Right atrium auricular region (tissue), 2 donors: ENCODE measurements around the gene ARL16. TPM values are rescaled to one million over a fixed set of nuclear protein-coding genes. Genes with fewer than 3 reads are reported as not detected.

ENCODE experiments used
- DNase-seq: peaks from one replicate; pipeline ENCODE4 v3.0.0-alpha.2; 2019; ENCODE audit warnings: low spot score
- H3K27ac ChIP-seq, 2 donors: fragments of 200-600 bp; sonication (generic); 1 replicate in 1 of 2; 2 replicates in 1 of 2; pipeline ENCODE4 v1.5.1; 2016 to 2019
- H3K27me3 ChIP-seq, 2 donors: fragments of 200-600 bp; sonication (generic); one replicate each; pipeline versions ENCODE4 v1.5.1 to v1.6.0; 2017 to 2019
- H3K36me3 ChIP-seq: fragments of 200-600 bp; sonication (generic); one replicate; pipeline ENCODE4 v1.5.1; 2016
- H3K4me1 ChIP-seq, 2 donors: fragments of 200-600 bp; sonication (generic); one replicate each; pipeline versions ENCODE4 v1.5.1 to v1.6.0; 2017 to 2019
- H3K4me3 ChIP-seq, 2 donors: fragments of 200-600 bp; sonication (generic); 1 replicate in 1 of 2; 2 replicates in 1 of 2; pipeline ENCODE4 v1.5.1; 2017 to 2019; ENCODE audit warnings: mild to moderate bottlenecking in 1 of 2, moderate library complexity in 1 of 2
- H3K9me3 ChIP-seq, 2 donors: fragments of 200-600 bp; sonication (generic); one replicate each; pipeline ENCODE4 v1.5.1; 2019
- total RNA-seq, 2 donors: library from RNA; depleted of rRNA; stranded (reverse); fragments of >200 nt; gene quantifications; one replicate each; pipeline ENCODE4 v1.1.0, GENCODE V29; 2016
- TF ChIP-seq, protein P1 (sequence below), 2 donors: fragments of 200-600 bp; sonication (generic); IDR thresholded peaks; one replicate each; pipeline ENCODE4 v1.5.1; 2019; ENCODE audit warnings: antibody characterized with exemption in 2 of 2

ARL16 gene
- total RNA-seq, 2 donors from 2014 or later = 20.3 to 22.2 TPM

DNA sequence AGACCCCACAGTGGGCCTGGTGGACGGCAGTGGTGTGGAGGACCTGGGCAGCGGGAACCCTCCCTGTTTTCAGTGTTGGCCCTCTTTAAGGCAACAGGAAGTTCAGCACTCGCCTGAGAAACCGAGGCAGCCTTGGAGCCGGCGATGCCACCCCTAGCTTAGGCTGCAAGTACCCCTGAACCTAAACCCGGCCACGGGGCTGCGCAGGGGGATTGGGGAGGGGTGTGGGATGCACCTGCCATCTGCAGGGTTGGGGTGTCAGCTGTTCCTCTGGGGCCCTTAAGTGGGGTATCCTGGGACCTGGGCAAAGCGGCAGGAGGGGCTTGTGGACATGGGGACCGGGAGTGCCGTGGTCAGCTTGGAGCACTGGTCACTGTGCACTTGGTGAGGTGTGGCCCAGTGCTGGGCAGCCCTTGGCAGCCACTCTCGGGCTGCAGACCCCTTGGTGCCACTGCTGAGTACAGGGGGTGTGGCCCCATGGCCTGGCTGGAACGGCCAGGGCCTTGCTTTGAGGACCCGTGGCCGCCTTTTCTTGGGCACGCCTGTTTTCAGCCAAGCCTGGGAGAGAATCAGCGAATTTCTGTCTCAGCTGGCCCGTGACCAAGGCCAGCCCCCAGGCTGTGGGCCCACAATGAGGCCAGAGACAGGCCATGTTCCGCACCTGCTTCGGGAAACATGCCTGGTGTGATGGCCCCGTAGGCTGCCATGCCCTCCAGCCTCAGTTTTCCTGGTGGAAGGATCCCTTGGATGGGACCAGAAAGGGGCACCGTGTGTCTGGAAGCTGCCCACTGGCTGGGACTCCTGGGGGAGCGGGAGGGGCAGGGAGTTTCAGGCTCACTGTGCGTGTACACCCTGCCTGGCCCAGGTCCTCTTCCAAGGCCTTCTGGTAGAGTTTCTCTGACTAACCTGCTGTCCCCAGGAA is 24.4 kb upstream of the ARL16 start:
- Histone ChIP-seq H3K9me3 (no peaks in the 10 kb centered on the region), H3K27me3 (no peaks in the 10 kb centered on the region), H3K36me3 (peaks cover 37% of the 10 kb centered on the region), H3K4me1 (peaks cover 0 to 35% of the 10 kb centered on the region in 2 donors), H3K4me3 (no peak overlapping the region), H3K27ac (no peak overlapping the region)
- TF ChIP-seq, protein P1, sequence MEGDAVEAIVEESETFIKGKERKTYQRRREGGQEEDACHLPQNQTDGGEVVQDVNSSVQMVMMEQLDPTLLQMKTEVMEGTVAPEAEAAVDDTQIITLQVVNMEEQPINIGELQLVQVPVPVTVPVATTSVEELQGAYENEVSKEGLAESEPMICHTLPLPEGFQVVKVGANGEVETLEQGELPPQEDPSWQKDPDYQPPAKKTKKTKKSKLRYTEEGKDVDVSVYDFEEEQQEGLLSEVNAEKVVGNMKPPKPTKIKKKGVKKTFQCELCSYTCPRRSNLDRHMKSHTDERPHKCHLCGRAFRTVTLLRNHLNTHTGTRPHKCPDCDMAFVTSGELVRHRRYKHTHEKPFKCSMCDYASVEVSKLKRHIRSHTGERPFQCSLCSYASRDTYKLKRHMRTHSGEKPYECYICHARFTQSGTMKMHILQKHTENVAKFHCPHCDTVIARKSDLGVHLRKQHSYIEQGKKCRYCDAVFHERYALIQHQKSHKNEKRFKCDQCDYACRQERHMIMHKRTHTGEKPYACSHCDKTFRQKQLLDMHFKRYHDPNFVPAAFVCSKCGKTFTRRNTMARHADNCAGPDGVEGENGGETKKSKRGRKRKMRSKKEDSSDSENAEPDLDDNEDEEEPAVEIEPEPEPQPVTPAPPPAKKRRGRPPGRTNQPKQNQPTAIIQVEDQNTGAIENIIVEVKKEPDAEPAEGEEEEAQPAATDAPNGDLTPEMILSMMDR (IDR thresholded peaks at IDR 0.05) = no peak
- DNase-seq = no peak

DNA sequence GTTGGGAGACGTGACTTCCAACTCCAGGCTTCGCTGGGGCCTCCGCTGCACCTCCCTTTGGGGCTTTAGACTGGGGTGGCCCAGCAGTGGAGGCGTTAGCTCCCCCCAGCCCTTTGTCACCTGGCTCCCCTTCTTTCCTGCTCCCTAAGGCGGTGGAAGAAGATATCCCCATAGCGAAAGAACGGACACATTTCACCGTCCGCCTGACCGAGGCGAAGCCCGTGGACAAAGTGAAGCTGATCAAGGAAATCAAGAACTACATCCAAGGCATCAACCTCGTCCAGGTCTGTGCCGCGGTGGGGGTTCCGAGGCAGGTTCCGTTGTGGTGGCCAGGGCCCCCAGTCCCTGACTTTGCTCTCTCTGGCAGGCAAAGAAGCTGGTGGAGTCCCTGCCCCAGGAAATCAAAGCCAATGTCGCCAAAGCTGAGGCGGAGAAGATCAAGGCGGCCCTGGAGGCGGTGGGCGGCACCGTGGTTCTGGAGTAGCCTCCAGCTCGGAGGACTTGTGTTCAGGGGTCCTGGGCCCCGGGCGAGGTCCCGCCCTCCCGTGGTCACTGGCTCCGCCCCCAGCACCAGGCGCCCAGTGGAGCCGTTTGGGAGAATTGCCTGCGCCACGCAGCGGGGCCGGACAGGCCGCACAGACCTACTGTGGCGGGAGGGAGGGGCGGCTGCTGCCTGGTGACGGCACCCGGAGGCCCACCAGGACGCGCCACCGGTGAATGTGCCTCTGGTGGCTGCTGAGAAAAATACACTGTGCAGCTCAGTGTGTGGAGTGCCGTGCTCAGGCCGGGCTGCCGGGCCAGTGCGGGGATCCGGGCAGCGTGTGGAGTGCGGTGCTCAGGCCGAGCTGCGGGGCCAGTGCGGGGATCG is 23.4 kb upstream of the ARL16 start:
- TF ChIP-seq, protein P1 (IDR thresholded peaks at IDR 0.05) = no peak
- Histone ChIP-seq H3K4me3 (no peak overlapping the region), H3K27ac (no peak overlapping the region), H3K9me3 (no peaks in the 10 kb centered on the region), H3K36me3 (peaks cover 37% of the 10 kb centered on the region), H3K4me1 (peaks cover 0 to 36% of the 10 kb centered on the region in 2 donors), H3K27me3 (no peaks in the 10 kb centered on the region)
- no peak for DNase-seq

DNA sequence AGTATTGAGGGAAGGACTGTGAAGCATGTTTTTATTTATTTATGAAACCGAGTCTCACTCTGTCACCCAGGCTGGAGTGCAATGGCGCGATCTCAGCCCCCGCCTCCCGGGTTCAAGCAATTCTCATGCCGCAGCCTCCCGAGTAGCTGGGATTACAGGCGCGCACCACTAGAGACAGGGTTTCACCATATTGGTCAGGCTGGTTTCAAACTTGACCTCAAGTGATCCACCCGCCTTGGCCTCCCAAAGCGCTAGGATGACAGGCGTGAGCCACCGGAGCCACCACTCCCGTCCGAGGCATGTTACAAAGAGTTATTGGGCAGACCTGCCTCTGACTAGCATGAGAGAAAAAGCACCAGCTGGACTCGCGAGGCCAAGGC is 22.6 kb upstream of the ARL16 start:
- TF ChIP-seq, protein P1 (IDR thresholded peaks at IDR 0.05) = no peak
- Histone ChIP-seq H3K9me3 (no peaks in the 10 kb centered on the region), H3K4me3 (no peak overlapping the region), H3K36me3 (peaks cover 44% of the 10 kb centered on the region), H3K27ac (no peak overlapping the region), H3K27me3 (no peaks in the 10 kb centered on the region), H3K4me1 (peaks cover 0 to 39% of the 10 kb centered on the region in 2 donors)
- no peak for DNase-seq

DNA sequence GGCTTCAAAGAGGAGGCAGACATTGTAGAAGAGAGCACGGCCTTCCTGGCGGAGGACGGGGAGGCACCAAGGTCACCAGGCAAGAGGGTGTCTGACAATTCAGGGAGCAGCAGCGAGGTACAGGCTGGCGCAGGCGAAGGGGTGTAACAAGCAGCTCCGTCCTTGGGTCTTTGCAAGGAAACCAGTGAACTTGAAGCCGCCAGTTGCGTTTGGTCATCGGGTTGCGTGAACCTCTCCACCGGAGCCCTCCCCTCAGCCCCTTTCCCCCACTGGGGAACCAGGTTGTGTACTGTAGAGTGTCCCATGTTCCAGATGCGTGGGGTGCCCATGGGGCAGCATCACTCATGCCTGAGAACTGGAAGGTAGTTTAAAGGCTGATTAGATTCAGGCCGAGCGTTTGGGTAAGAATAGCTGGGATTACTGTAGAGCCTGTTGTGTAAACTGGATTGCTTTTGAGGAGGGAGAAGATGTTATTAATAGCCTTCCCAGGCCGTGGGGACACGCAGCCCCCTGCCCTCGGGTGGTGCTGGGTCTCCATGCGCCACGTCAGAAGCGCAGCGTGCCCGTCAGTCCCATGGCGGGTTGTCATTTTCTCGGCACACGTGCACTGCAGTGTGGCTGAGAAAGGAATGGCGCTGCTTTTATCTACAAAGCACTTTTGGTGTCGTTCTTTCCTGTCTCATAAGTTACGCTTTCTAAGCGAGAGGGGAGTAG is 22.1 kb upstream of the ARL16 start:
- DNase-seq = no peak
- TF ChIP-seq, protein P1 (IDR thresholded peaks at IDR 0.05) = no peak
- H3K9me3 ChIP-seq = no peaks in the 10 kb centered on the region
- H3K36me3 ChIP-seq = peaks cover 50% of the 10 kb centered on the region
- no peak overlapping the region for H3K27ac ChIP-seq
- H3K4me3 ChIP-seq = no peak overlapping the region
- peaks cover 0 to 39% of the 10 kb centered on the region in 2 donors for H3K4me1 ChIP-seq
- H3K27me3 ChIP-seq = no peaks in the 10 kb centered on the region
